WTC11 (cell line): ENCODE measurements around the gene RPL26. TPM values are rescaled to one million over a fixed set of nuclear protein-coding genes. Genes with fewer than 3 reads are reported as not detected.

Experiments used
- ATAC-seq: fragments of 200-7000 bp; cut with Tn5 transposase; 2 replicates; pipeline ENCODE4 v1.10.0; 2021; ENCODE audit warnings: mild to moderate bottlenecking, moderate library complexity
- CTCF ChIA-PET: fragments of 300-600 bp; sonication (Branson Sonifier 250); formaldehyde crosslinking; loops from one replicate; lab custom pipeline; 2021; ENCODE audit warnings: antibody characterized with exemption; lab: Charles Lee
- POLR2A ChIA-PET: fragments of 350-600 bp; sonication (Branson Sonifier 250); formaldehyde crosslinking; loops from one replicate; lab custom pipeline; 2021; ENCODE audit warnings: antibody characterized with exemption; lab: Charles Lee
- DNase-seq: peaks from one replicate; pipeline ENCODE4 v3.0.0; 2021; ENCODE audit warnings: low spot score
- H3K27ac Mint-ChIP-seq: 2 replicates; pipeline ENCODE4 v1.8.0; 2021; ENCODE audit warnings: mixed read lengths
- H3K27me3 Mint-ChIP-seq: 2 replicates; pipeline ENCODE4 v1.8.0; 2021; ENCODE audit warnings: low read depth, mild to moderate bottlenecking, moderate library complexity, mixed read lengths
- H3K36me3 Mint-ChIP-seq: 2 replicates; pipeline ENCODE4 v1.8.0; 2021; ENCODE audit warnings: mixed read lengths
- H3K4me1 Mint-ChIP-seq: 2 replicates; pipeline ENCODE4 v1.8.0; 2022; ENCODE audit warnings: mixed read lengths
- H3K4me3 Mint-ChIP-seq: 2 replicates; pipeline ENCODE4 v1.8.0; 2021; ENCODE audit warnings: mild to moderate bottlenecking, moderate library complexity, mixed read lengths
- H3K9me3 Mint-ChIP-seq: 2 replicates; pipeline ENCODE4 v1.8.0; 2021; ENCODE audit warnings: mixed read lengths
- ATF2 ChIP-seq: sonication (generic); formaldehyde crosslinking; IDR thresholded peaks from 2 replicates; pipeline ENCODE4 v1.8.1; 2022; ENCODE audit warnings: low read depth, missing genetic modification reagents, borderline replicate concordance
- CTCF ChIP-seq: fragments of 200-600 bp; IDR thresholded peaks from 2 replicates; pipeline ENCODE4 v1.8.0; 2022; ENCODE audit warnings: antibody characterized with exemption
- GTF2I ChIP-seq: fragments of 250-450 bp; sonication (Bioruptor Pico); conservative IDR thresholded peaks from 2 replicates; pipeline ENCODE4 v1.4.0; 2021; ENCODE audit warnings: mild to moderate bottlenecking
- JAZF1 ChIP-seq: fragments of 250-450 bp; sonication (Bioruptor Pico); IDR thresholded peaks from 2 replicates; pipeline ENCODE4 v1.9.0; 2021; ENCODE audit warnings: moderate library complexity, mild to moderate bottlenecking, inconsistent platforms
- NFATC4 ChIP-seq: fragments of 250-450 bp; sonication (Bioruptor Pico); IDR thresholded peaks from 2 replicates; pipeline ENCODE4 v1.9.0; 2021; ENCODE audit warnings: mild to moderate bottlenecking
- NR3C1 ChIP-seq: sonication (generic); formaldehyde crosslinking; conservative IDR thresholded peaks from 2 replicates; pipeline ENCODE4 v1.8.1; 2023; ENCODE audit warnings: low read depth, mild to moderate bottlenecking, missing genetic modification reagents
- STAT6 ChIP-seq: sonication (generic); formaldehyde crosslinking; conservative IDR thresholded peaks from 2 replicates; pipeline ENCODE4 v1.8.1; 2023; ENCODE audit warnings: mild to moderate bottlenecking, low read depth, missing genetic modification reagents, moderate library complexity
- ZNF281 ChIP-seq: sonication (generic); formaldehyde crosslinking; IDR thresholded peaks from 2 replicates; pipeline ENCODE4 v1.8.0; 2023; ENCODE audit warnings: mild to moderate bottlenecking, missing genetic modification reagents
- ZNF396 ChIP-seq: fragments of 250-450 bp; sonication (Bioruptor Pico); IDR thresholded peaks from 2 replicates; pipeline ENCODE4 v1.8.0; 2021; ENCODE audit warnings: mild to moderate bottlenecking, moderate library complexity, borderline replicate concordance
- ZNF416 ChIP-seq: fragments of 250-450 bp; sonication (Bioruptor Pico); IDR thresholded peaks from 2 replicates; pipeline ENCODE4 v1.9.0; 2021; ENCODE audit warnings: mild to moderate bottlenecking, inconsistent platforms
- ZNF532 ChIP-seq: fragments of 250-450 bp; sonication (Bioruptor Pico); IDR thresholded peaks from 2 replicates; pipeline ENCODE4 v1.9.0; 2021; ENCODE audit warnings: mild to moderate bottlenecking, borderline replicate concordance
- total RNA-seq: library from RNA; stranded (reverse); gene quantifications from 3 replicates; pipeline ENCODE4 v1.2.3, GENCODE V29; 2021

RPL26 gene
- total RNA-seq, 1 experiment from 2014 or later, result 1,825 TPM

- TF ChIP-seq STAT6, result no peak
- no peak for TF ChIP-seq ZNF416
- no peak for TF ChIP-seq NR3C1
- no peak for TF ChIP-seq ZNF281 (CRISPR knock-in tag)
- no peak for TF ChIP-seq JAZF1
These were observed 41.5 kb downstream of the RPL26 start (continued) for GRCh38 chr17:8341456-8341855.

- ChIA-PET POLR2A (interaction anchor here (1.4 to 1.6 kb wide), 2 partner anchors 7 to 38 kb away, joined by 4 to 7 read pairs; partner anchors contain the start of gene KRABD2), CTCF (interaction anchor here (1.2 to 3.9 kb wide), 2 partner anchors 13 to 44 kb away, joined by 4 to 34 read pairs; no protein-coding TSS in a partner anchor)
- ATAC-seq (no peak), DNase-seq (no peak)
- TF ChIP-seq ZNF396 (CRISPR knock-in tag) (no peak), NFATC4 (no peak), GTF2I (CRISPR knock-in tag) (no peak), ZNF532 (CRISPR knock-in tag) (no peak), STAT6 (no peak), CTCF (no peak), ATF2 (no peak)
- Mint-ChIP-seq H3K27me3 (no peaks in the 10 kb centered on the region), H3K9me3 (no peaks in the 10 kb centered on the region), H3K36me3 (no peaks in the 10 kb centered on the region), H3K4me3 (no peak within 1 kb of the TSS), H3K4me1 (peaks cover 19% of the 10 kb centered on the region), H3K27ac (peak within 1 kb of the TSS; percentile 60)
These were observed 43.5 kb downstream of the RPL26 start, which contains the start of gene ODF4 for GRCh38 chr17:8339540-8339939. Gene ODF4 (plus strand): TSS chr17:8339840. CDS start chr17:8340052, 212 bp downstream.
